Fibroblast of villous mesenchyme (primary cell): ENCODE data around the gene PRELID2. TPM values are rescaled to one million over a fixed set of nuclear protein-coding genes. Genes with fewer than 3 reads are reported as not detected.
A peak's percentile ranks its signal among the peaks of the same experiment; 100 is the strongest.

Experiments used
- DNase-seq: peaks from one replicate; pipeline ENCODE4 v3.0.0-alpha.2; 2010; ENCODE audit warnings: low read depth
- H3K4me3 ChIP-seq: 2 replicates; pipeline ENCODE4 v1.5.1; 2011; ENCODE audit warnings: low read depth, mild to moderate bottlenecking, low read length
- total RNA-seq: library from RNA; depleted of rRNA; stranded (reverse); fragments of >200 nt; gene quantifications from 2 replicates; pipeline ENCODE4 v1.2.3, GENCODE V29; 2012
- TF ChIP-seq, protein P1 (sequence below): IDR thresholded peaks from 2 replicates; pipeline ENCODE4 v1.5.1; 2012; ENCODE audit warnings: low read depth, mild to moderate bottlenecking, low read length; ENCODE audit not compliant: insufficient read depth

PRELID2 gene
- total RNA-seq, 1 donor: 35.0 TPM

DNA sequence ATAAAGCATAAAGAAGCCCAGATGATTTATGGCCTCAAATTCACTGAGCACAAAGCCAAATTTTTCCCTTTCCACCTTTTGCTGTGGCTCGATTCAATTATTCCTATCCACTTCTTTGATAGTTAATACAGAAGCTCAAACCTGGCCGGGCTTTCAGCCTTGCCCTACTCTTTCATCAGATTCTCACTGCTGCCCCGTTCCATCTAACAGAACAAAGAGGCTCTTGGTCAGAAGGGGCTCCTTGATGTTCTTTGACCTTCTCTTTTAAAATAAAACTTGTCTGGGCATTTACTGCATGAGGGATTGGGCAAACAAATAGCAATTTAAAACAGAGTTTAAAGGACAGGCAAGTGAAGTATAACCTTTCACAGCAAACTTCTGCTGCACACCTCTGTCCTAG, 27.9 kb upstream of the PRELID2 start:
- TF ChIP-seq, protein P1, sequence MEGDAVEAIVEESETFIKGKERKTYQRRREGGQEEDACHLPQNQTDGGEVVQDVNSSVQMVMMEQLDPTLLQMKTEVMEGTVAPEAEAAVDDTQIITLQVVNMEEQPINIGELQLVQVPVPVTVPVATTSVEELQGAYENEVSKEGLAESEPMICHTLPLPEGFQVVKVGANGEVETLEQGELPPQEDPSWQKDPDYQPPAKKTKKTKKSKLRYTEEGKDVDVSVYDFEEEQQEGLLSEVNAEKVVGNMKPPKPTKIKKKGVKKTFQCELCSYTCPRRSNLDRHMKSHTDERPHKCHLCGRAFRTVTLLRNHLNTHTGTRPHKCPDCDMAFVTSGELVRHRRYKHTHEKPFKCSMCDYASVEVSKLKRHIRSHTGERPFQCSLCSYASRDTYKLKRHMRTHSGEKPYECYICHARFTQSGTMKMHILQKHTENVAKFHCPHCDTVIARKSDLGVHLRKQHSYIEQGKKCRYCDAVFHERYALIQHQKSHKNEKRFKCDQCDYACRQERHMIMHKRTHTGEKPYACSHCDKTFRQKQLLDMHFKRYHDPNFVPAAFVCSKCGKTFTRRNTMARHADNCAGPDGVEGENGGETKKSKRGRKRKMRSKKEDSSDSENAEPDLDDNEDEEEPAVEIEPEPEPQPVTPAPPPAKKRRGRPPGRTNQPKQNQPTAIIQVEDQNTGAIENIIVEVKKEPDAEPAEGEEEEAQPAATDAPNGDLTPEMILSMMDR: no peak
- DNase-seq: no peak

DNA sequence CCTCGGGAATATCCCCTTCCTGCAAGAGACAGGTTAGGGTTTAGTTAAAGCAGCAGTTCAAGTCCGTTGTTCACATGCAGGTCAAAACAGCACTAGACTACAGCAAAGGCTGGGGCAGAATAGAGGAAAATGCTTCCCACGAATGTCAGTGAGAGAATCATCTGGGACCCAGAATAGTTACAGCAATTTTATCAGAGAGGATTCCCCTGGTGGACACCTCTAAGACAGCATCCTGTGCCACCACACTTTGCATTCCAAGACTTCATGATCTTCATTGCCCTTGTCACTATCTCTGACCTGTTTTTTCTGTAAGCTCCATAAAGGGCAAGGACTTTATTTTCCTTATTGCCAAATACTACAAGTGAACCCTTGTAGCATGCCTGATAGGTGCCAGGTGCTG, 24.8 kb upstream of the PRELID2 start:
- TF ChIP-seq, protein P1: peak; percentile 24

More for the DNA sequence above, 27.9 kb upstream of the PRELID2 start:
- H3K4me3 ChIP-seq: no peak overlapping the region

DNA sequence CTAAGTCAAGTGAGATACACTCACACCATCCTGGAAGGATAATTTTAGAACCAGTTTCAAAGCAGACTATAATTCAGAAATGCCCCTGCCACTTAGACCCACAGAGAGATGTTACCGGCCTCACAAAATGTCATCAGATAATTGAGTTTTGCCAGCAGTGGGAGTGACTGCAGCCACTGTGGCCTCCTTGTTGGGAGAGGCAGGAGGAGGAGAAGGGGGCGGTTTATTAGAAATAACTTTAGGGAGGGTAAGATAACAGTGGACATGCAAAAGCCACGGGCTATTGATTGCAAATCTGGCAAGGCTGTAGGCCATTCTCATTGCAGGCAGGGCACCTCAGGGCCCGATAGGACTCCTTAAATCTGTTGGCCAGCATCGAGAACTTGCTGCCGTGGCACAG, 24.3 kb upstream of the PRELID2 start:
- TF ChIP-seq, protein P1: no peak
- DNase-seq: no peak
- H3K4me3 ChIP-seq: no peak overlapping the region

More for the DNA sequence above, 24.8 kb upstream of the PRELID2 start:
- DNase-seq: no peak
- H3K4me3 ChIP-seq: no peak overlapping the region

DNA sequence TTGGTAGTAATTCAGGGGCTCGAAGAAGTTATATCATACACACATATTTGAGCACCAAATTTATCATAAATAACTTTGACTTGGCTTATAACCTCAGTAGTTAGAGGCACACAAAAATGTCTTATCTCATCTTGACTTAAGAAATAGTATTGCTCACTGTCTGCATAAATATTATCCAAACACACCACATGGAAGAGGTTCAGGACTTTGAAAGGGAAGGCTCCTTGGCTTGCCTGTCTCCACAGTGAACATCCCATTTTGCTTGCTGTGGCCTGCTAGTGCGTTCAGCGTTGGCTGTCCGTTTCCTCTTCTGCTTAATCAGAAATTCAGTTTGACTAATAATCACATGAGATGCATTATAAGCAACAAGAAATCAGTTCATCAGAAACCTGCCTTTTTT, 23.8 kb upstream of the PRELID2 start:
- DNase-seq: peak; percentile 15
- TF ChIP-seq, protein P1: no peak
- H3K4me3 ChIP-seq: no peak overlapping the region

DNA sequence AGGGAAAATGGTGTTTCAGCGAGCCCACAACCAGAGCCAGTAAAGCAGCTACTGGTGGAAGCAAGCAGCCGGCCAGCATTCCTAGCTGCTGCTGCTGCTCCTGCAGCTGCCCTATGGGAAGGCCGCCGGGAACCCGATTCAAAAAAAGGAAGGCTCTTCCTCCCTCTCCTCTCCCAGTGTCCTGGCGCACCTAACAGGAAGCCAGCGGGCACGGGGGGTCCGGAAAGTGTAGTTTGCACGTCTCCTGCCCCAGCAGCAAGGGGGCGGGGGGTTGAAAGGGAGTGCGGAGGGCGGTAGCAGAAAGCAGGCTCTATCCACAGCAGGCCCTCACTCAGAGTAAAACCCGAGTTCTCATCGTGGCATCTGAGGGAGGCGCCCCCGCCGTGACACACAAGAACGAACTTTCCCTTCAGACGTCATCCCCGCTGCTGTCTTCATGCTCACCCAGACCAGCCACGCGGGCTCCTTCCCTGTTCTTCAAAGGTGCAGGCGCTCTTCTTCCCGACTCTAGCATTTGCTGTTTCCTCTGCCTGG, 21.2 kb upstream of the PRELID2 start:
- peak; percentile 74 for DNase-seq
- peak overlapping the region; percentile 47 for H3K4me3 ChIP-seq
- TF ChIP-seq, protein P1: no peak

DNA sequence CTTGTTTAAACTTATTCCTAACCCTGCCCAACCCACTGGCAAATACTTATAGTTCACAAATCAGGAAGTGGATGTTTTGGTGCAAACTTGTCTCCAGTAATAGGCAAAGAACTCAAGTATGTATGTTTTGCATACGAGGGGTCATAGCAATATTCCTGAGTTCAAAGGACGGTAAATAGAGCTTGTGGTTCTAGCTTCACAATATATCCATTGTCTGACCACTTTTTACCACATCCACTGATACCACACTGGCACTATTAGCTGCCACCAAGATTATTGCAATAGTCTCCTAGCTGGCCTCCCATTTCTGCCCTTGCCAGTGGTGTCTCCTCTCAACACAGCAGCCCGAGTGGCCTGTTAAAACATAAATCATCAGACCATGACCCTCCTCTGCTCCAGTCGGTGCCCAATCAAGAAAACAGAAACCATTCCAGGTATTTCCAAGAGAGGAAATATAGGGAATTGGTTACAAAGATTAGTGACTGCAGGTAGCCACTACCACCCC, 20.7 kb upstream of the PRELID2 start:
- TF ChIP-seq, protein P1: no peak
- DNase-seq: no peak
- peak overlapping the region; percentile 47 for H3K4me3 ChIP-seq
